H1 (cell line): Measurements from ENCODE around the gene LIPG. TPM values are rescaled to one million over a fixed set of nuclear protein-coding genes. Genes with fewer than 3 reads are reported as not detected.

Experiments
- CHD2 ChIP-seq: IDR thresholded peaks from 2 replicates; pipeline ENCODE4 v1.6.1; 2012; ENCODE audit warnings: low read length, improper control_type of control experiment
- MAFK ChIP-seq: IDR thresholded peaks from 2 replicates; pipeline ENCODE4 v1.6.1; 2012; ENCODE audit warnings: low read depth, mild to moderate bottlenecking, improper control_type of control experiment, low read length
- RAD21 ChIP-seq, 2 experiments: IDR thresholded peaks in 1 of 2; conservative IDR thresholded peaks in 1 of 2; 2 replicates each; pipeline ENCODE4 v1.6.1; 2011; ENCODE audit warnings: low read depth in 2 of 2, low read length in 2 of 2, improper control_type of control experiment in 1 of 2, inconsistent platforms in 1 of 2, mild to moderate bottlenecking in 1 of 2, moderate library complexity in 1 of 2
- SAP30 ChIP-seq: fragments of 300-600 bp; sonication (generic); IDR thresholded peaks from 2 replicates; pipeline ENCODE4 v1.7.1; 2012; ENCODE audit warnings: low read length, moderate library complexity, mild to moderate bottlenecking, inconsistent platforms; ENCODE audit not compliant: insufficient read depth, insufficient replicate concordance
- polyA plus RNA-seq, 7 experiments: library from polyadenylated mRNA; depleted of rRNA in 3 of 7; stranded (reverse) in 5 of 7; unstranded in 2 of 7; fragments of >200 nt in 5 of 7; fragments of 200-250 nt in 2 of 7; gene quantifications; 1 replicate in 5 of 7; 2 replicates in 1 of 7; 4 replicates in 1 of 7; pipeline versions ENCODE4 v1.2.1 to v1.2.3, GENCODE V29; 2011 to 2013; ENCODE audit warnings: missing spikeins in 2 of 7, mixed read lengths in 2 of 7
- total RNA-seq: library from RNA; stranded (reverse); fragmentation: NEBNext Ultra II Directional; extraction: Animal tissue kit (Norgen Biotek cat#: 25700); gene quantifications from 2 replicates; pipeline ENCODE4 v1.2.1, GENCODE V29; 2021
- TF ChIP-seq, protein P1 (sequence below): IDR thresholded peaks from 2 replicates; pipeline ENCODE4 v1.6.1; 2011; ENCODE audit warnings: low read depth, mild to moderate bottlenecking, low read length; ENCODE audit not compliant: insufficient read depth

The LIPG gene
- total and polyA plus RNA-seq, 2 of the 8 experiments (the other 6 are each of a cell fraction or from before 2014, with no cell fraction given) = 9.2 to 9.8 TPM

DNA sequence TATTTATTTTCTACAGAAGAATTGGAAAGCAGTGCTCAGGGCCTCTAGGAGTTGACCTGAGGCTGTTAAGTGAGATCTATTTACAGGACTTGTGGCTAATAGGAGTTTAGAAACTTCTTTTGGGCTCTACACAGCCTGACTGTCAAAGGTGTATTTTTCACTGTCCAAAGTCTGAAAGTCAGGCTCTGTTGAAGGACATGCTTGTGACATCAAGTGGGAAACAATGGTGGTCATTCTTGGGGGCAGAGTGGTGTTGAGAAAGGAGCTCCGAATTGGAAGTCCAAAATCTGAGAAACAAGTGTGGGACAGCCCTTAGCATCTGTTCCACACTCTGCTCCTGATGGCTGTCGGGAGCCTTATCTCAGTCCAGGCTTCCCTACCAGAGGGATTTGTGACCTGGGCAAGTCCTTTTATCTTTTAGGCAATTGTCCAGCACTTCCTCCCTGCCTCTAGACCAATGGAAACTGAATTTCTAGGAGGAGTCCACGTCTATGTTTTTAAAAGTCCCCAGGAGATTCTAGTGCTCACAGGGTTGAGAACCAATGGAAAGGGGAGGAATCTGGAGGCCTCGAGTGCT is 76.4 kb downstream of the LIPG start (continued):
- TF ChIP-seq CHD2 (no peak), RAD21 (IDR thresholded peaks at IDR 0.05 in 1 of 2, conservative IDR thresholded peaks at IDR 0.05 in 1 of 2; ENCODE audit: low read depth in 2 of 2, low read length in 2 of 2) (no peak), MAFK (no peak), SAP30 (no peak)
- TF ChIP-seq, protein P1, sequence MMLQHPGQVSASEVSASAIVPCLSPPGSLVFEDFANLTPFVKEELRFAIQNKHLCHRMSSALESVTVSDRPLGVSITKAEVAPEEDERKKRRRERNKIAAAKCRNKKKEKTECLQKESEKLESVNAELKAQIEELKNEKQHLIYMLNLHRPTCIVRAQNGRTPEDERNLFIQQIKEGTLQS = no peak
